Ishikawa (cell line): ENCODE measurements around the gene AURKAIP1.

Experiments
- CEBPB ChIP-seq: IDR thresholded peaks from 2 replicates; pipeline ENCODE4 v1.6.1; 2012
- CREB1 ChIP-seq: IDR thresholded peaks from 2 replicates; pipeline ENCODE4 v1.6.1; 2012; ENCODE audit warnings: low read depth
- EGR1 ChIP-seq: IDR thresholded peaks from 2 replicates; pipeline ENCODE4 v1.6.1; 2012
- EP300 ChIP-seq: IDR thresholded peaks from 2 replicates; pipeline ENCODE4 v1.6.1; 2012; ENCODE audit warnings: borderline replicate concordance
- FOXM1 ChIP-seq: IDR thresholded peaks from 2 replicates; pipeline ENCODE4 v1.6.1; 2012; ENCODE audit warnings: low read depth, borderline replicate concordance
- NFIC ChIP-seq: IDR thresholded peaks from 2 replicates; pipeline ENCODE4 v1.6.1; 2012
- RAD21 ChIP-seq: IDR thresholded peaks from 2 replicates; pipeline ENCODE4 v1.6.1; 2012; ENCODE audit warnings: low read depth
- TAF1 ChIP-seq: IDR thresholded peaks from 2 replicates; pipeline ENCODE4 v1.6.1; 2012; ENCODE audit warnings: low read depth, mild to moderate bottlenecking
- TCF12 ChIP-seq: IDR thresholded peaks from 2 replicates; pipeline ENCODE4 v1.6.1; 2012; ENCODE audit warnings: low read depth
- TEAD4 ChIP-seq: IDR thresholded peaks from 2 replicates; pipeline ENCODE4 v1.6.1; 2012
- YY1 ChIP-seq: IDR thresholded peaks from 2 replicates; pipeline ENCODE4 v1.6.1; 2012; ENCODE audit warnings: low read depth
- ZBTB7A ChIP-seq: IDR thresholded peaks from 2 replicates; pipeline ENCODE4 v1.6.1; 2012; ENCODE audit warnings: low read depth
- TF ChIP-seq, protein P1 (sequence below): IDR thresholded peaks from 2 replicates; pipeline ENCODE4 v1.6.1; 2012
- TF ChIP-seq, protein P2 (sequence below): IDR thresholded peaks from 2 replicates; pipeline ENCODE4 v1.6.1; 2012; ENCODE audit warnings: low read depth, mild to moderate bottlenecking
- TF ChIP-seq, protein P3 (sequence below): IDR thresholded peaks from 2 replicates; pipeline ENCODE4 v1.6.1; 2012

The AURKAIP1 gene

DNA sequence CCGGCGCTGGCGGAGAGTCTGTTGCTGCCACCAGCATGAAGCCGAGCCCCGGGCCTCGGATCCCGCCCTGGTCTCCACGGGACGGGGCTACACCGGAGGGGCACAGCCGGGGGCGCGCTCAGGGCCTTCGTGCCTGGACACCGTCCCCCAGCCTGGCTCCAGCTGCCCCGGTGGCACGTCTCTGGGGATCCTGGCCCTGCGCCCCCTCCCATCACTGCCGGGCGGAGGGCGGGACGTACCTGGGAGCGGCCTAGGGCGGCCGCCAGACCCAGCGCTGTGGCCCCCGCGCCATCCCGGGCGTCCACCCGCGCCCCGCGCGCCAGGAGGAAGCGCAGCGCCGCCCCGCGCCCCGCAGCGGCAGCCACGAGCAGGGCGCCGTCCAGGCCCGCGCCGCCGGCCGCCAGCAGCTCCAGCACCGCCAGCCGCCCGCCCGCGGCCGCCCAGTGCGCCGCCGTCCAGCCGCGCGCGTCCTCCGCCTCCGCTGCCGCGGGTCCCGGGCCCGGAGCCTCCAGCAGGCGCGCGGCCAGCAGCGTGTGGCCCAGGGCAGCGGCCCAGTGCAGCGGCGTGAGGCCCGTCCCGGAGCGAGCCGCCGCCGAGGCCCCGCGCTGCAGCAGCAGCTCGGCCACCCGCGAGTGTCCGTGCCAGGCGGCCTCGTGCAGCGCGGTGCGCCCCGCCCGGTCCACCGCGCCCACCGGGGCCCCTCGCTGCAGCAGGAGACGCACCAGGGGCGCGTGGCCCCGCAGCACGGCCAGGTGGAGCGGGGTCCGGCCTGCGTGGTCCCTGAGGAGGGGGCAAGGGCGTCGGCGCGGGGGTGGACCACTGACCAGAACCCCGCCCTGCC lies 45.0 kb upstream of the AURKAIP1 start:
- TF ChIP-seq, protein P1, sequence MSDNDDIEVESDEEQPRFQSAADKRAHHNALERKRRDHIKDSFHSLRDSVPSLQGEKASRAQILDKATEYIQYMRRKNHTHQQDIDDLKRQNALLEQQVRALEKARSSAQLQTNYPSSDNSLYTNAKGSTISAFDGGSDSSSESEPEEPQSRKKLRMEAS, result no peak
- no peak for TF ChIP-seq CREB1
- TF ChIP-seq YY1, result no peak
- TF ChIP-seq, protein P2, sequence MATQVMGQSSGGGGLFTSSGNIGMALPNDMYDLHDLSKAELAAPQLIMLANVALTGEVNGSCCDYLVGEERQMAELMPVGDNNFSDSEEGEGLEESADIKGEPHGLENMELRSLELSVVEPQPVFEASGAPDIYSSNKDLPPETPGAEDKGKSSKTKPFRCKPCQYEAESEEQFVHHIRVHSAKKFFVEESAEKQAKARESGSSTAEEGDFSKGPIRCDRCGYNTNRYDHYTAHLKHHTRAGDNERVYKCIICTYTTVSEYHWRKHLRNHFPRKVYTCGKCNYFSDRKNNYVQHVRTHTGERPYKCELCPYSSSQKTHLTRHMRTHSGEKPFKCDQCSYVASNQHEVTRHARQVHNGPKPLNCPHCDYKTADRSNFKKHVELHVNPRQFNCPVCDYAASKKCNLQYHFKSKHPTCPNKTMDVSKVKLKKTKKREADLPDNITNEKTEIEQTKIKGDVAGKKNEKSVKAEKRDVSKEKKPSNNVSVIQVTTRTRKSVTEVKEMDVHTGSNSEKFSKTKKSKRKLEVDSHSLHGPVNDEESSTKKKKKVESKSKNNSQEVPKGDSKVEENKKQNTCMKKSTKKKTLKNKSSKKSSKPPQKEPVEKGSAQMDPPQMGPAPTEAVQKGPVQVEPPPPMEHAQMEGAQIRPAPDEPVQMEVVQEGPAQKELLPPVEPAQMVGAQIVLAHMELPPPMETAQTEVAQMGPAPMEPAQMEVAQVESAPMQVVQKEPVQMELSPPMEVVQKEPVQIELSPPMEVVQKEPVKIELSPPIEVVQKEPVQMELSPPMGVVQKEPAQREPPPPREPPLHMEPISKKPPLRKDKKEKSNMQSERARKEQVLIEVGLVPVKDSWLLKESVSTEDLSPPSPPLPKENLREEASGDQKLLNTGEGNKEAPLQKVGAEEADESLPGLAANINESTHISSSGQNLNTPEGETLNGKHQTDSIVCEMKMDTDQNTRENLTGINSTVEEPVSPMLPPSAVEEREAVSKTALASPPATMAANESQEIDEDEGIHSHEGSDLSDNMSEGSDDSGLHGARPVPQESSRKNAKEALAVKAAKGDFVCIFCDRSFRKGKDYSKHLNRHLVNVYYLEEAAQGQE, result no peak
- no peak for TF ChIP-seq TCF12
- no peak for TF ChIP-seq ZBTB7A
- TF ChIP-seq EGR1, result no peak
- TF ChIP-seq CEBPB, result no peak
- no peak for TF ChIP-seq RAD21
- no peak for TF ChIP-seq TAF1
- TF ChIP-seq EP300, result no peak
- no peak for TF ChIP-seq TEAD4
- no peak for TF ChIP-seq NFIC
- no peak for TF ChIP-seq FOXM1
- TF ChIP-seq, protein P3, sequence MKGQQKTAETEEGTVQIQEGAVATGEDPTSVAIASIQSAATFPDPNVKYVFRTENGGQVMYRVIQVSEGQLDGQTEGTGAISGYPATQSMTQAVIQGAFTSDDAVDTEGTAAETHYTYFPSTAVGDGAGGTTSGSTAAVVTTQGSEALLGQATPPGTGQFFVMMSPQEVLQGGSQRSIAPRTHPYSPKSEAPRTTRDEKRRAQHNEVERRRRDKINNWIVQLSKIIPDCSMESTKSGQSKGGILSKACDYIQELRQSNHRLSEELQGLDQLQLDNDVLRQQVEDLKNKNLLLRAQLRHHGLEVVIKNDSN, result no peak

DNA sequence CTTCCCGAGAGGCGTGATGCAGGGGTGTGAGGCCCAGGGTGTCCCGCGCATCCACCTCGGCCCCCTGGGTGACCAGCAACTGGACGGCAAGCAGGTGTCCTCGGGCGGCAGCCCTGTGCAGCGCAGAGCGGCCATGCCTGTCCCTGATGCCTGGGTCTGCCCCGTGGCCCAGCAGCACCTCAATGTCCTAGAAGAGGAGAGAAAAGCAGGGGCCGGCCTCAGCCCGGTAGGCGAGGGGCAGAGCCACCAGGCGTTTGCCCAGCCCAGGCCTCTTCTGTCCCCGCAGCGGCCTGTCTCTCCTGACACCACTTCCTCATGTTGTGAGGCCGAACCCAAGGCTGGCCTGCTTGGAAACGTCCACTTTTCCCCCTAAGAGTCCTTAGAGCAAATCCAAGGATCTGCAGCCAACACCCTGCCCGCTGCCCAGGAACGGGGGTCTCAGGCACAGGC lies 44.4 kb upstream of the AURKAIP1 start:
- TF ChIP-seq, protein P1, result no peak
- no peak for TF ChIP-seq TCF12
- TF ChIP-seq, protein P2, result no peak
- TF ChIP-seq YY1, result no peak
- TF ChIP-seq ZBTB7A, result no peak
- TF ChIP-seq CEBPB, result no peak
- TF ChIP-seq TEAD4, result no peak
- no peak for TF ChIP-seq FOXM1
- no peak for TF ChIP-seq TAF1
- no peak for TF ChIP-seq RAD21
- no peak for TF ChIP-seq EP300
- no peak for TF ChIP-seq CREB1

DNA sequence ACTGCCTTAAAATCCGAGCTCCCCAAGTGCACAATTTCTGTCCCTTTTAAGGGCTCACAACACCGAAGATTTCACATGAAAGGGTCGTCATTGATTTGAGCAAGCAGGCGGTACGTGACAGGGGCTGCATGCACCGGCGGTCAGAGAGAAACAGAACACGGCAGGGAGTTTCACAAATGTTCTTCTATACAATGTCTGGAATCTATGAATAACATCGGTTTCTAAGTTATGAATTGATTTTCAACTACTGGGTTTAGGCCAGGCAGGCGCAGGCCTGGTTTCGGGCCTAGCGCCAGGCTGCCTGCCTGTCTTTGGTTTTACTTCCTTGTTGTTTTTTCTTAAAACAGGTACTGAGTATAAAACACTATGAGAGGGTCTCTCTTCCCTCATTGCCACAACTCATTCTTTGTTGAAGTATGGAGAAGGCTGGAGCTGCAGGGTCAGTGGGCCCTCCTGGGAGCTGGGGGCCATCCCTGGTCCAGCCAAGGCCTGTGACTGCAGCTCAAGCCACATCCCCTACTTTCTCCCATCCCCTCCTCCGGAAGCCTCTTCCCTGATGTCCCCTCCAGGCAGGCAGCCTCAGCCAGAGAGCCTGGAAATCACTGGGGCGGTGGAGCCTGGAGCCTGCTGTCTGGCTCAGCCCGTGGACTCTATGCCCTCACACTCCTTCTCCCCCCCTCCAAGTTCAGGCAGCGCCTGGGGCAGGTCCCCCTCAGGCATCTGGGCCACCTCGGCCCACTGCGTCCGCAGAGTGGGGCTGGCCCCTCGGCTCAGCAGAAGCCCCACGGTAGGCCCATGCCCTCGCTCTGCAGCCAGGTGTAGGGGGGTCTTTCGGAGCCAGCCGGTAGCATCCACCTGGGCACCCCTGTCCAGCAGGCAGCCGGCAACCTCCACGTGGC lies 43.7 kb upstream of the AURKAIP1 start:
- TF ChIP-seq EP300 (no peak), CREB1 (no peak), TEAD4 (no peak), YY1 (no peak), CEBPB (no peak), EGR1 (no peak), NFIC (no peak), FOXM1 (no peak), RAD21 (no peak), TCF12 (no peak), TAF1 (no peak), ZBTB7A (no peak)
- TF ChIP-seq, protein P1, result no peak
- TF ChIP-seq, protein P2, result no peak
- TF ChIP-seq, protein P3, result no peak
